NCI-H2171 (cell line): ENCODE data around the gene GRK2.
A peak's percentile ranks its signal among the peaks of the same experiment; 100 is the strongest.

Experiments
- DNase-seq: peaks from one replicate; lab custom pipeline; 2025; lab: John Stamatoyannopoulos, UW

GRK2 gene

GRCh38 chr11:67283481-67283963 is 17.2 kb downstream of the GRK2 start:
- no peak for DNase-seq

GRCh38 chr11:67284811-67285540 is 18.7 kb downstream of the GRK2 start:
- DNase-seq: no peak

- DNase-seq: no peak
Observed at GRCh38 chr11:67285541-67286498, 19.5 kb downstream of the GRK2 start.

- DNase-seq: no peak
Observed at GRCh38 chr11:67286621-67287333, 20.5 kb downstream of the GRK2 start.

GRCh38 chr11:67287355-67288197 is 21.3 kb downstream of the GRK2 start:
- DNase-seq: no peak

- DNase-seq: no peak
Observed at GRCh38 chr11:67288198-67288451, 21.9 kb downstream of the GRK2 start.

- DNase-seq: peak; percentile 88
Observed at GRCh38 chr11:67288452-67289225, 22.4 kb downstream of the GRK2 start.

GRCh38 chr11:67289226-67289650 is 23.0 kb downstream of the GRK2 start, which contains the start of gene ANKRD13D:
ANKRD13D (plus strand) TSS chr11:67289303; CDS start chr11:67289461, 158 bp downstream.
- DNase-seq: no peak

- no peak for DNase-seq
Observed at GRCh38 chr11:67289651-67290479, 23.6 kb downstream of the GRK2 start.

- no peak for DNase-seq
Observed at GRCh38 chr11:67290801-67291200, 24.5 kb downstream of the GRK2 start.

GRCh38 chr11:67291481-67292381 is 25.5 kb downstream of the GRK2 start:
- no peak for DNase-seq

- no peak for DNase-seq
Observed at GRCh38 chr11:67292671-67293070, 26.4 kb downstream of the GRK2 start.

- DNase-seq: no peak
Observed at GRCh38 chr11:67293090-67293489, 26.8 kb downstream of the GRK2 start.

GRCh38 chr11:67295846-67296245 is 29.6 kb downstream of the GRK2 start:
- no peak for DNase-seq

- DNase-seq: no peak
Observed at GRCh38 chr11:67298786-67299185, 32.5 kb downstream of the GRK2 start.

- DNase-seq: no peak
Observed at GRCh38 chr11:67299471-67300191, 33.4 kb downstream of the GRK2 start.

GRCh38 chr11:67300256-67300755 is 34.0 kb downstream of the GRK2 start:
- DNase-seq: no peak
